GM23338 (cell line): ENCODE data around the gene CHRNA4. TPM values are rescaled to one million over a fixed set of nuclear protein-coding genes. Genes with fewer than 3 reads are reported as not detected.

Source experiments
- ATAC-seq: fragments of 200-7000 bp; cut with Tn5 transposase; 3 replicates; pipeline ENCODE4 v1.9.1; 2020
- DNase-seq: peaks from one replicate; pipeline ENCODE4 v3.0.0-alpha.2; 2015; ENCODE audit warnings: low spot score
- H2AFZ ChIP-seq: fragments of 200-600 bp; sonication (generic); 2 replicates; pipeline ENCODE4 v1.8.0; 2016; ENCODE audit warnings: antibody characterized with exemption, mild to moderate bottlenecking, moderate library complexity
- H3F3A ChIP-seq: fragments of 200-600 bp; sonication (generic); replicated peaks from 2 replicates; pipeline ENCODE4 v1.8.0; 2017; ENCODE audit warnings: antibody characterized with exemption, mixed run types, low read depth
- H3K27ac ChIP-seq: fragments of 200-600 bp; sonication (generic); 2 replicates; pipeline ENCODE4 v1.6.1; 2016; ENCODE audit warnings: low read depth
- H3K27me3 ChIP-seq: fragments of 200-600 bp; sonication (generic); 2 replicates; pipeline ENCODE4 v1.8.0; 2016; ENCODE audit warnings: mild to moderate bottlenecking, mixed run types, moderate library complexity; ENCODE audit not compliant: insufficient read depth
- H3K36me3 ChIP-seq: fragments of 200-600 bp; sonication (generic); 2 replicates; pipeline ENCODE4 v1.8.0; 2016; ENCODE audit warnings: mild to moderate bottlenecking; ENCODE audit not compliant: insufficient read depth
- H3K4me1 ChIP-seq: fragments of 200-600 bp; sonication (generic); 2 replicates; pipeline ENCODE4 v1.8.0; 2016; ENCODE audit warnings: mild to moderate bottlenecking, moderate library complexity; ENCODE audit not compliant: insufficient read depth
- H3K4me2 ChIP-seq: fragments of 200-600 bp; sonication (generic); 2 replicates; pipeline ENCODE4 v1.7.1; 2017; ENCODE audit warnings: mixed run types
- H3K4me3 ChIP-seq: fragments of 200-600 bp; sonication (generic); 2 replicates; pipeline ENCODE4 v1.6.1; 2016; ENCODE audit warnings: mixed run types
- H3K79me2 ChIP-seq: fragments of 200-600 bp; sonication (generic); replicated peaks from 2 replicates; pipeline ENCODE4 v1.8.0; 2017; ENCODE audit warnings: mild to moderate bottlenecking; ENCODE audit not compliant: insufficient read depth
- H3K9me2 ChIP-seq: fragments of 200-600 bp; sonication (generic); 2 replicates; pipeline ENCODE4 v1.8.0; 2017; ENCODE audit not compliant: insufficient read depth
- H4K20me1 ChIP-seq: fragments of 200-600 bp; sonication (generic); replicated peaks from 2 replicates; pipeline ENCODE4 v1.8.0; 2017; ENCODE audit warnings: mild to moderate bottlenecking; ENCODE audit not compliant: insufficient read depth
- H3K27ac Mint-ChIP-seq: 2 replicates; pipeline ENCODE4 v1.8.0; 2020; ENCODE audit warnings: inconsistent platforms, mild to moderate bottlenecking, moderate library complexity, mixed read lengths
- H3K27me3 Mint-ChIP-seq: 3 replicates; pipeline ENCODE4 v1.8.0; 2022; ENCODE audit warnings: low read depth, mild to moderate bottlenecking, moderate library complexity, mixed read lengths, inconsistent platforms; ENCODE audit not compliant: insufficient read depth, poor library complexity
- H3K36me3 Mint-ChIP-seq: 3 replicates; pipeline ENCODE4 v1.8.0; 2021; ENCODE audit warnings: low read depth, mild to moderate bottlenecking, inconsistent platforms, moderate library complexity, mixed read lengths
- H3K4me1 Mint-ChIP-seq: 3 replicates; pipeline ENCODE4 v1.8.0; 2020; ENCODE audit warnings: mild to moderate bottlenecking, inconsistent platforms, mixed read lengths
- H3K4me3 Mint-ChIP-seq: 3 replicates; pipeline ENCODE4 v1.8.0; 2021; ENCODE audit warnings: moderate library complexity, mild to moderate bottlenecking, inconsistent platforms, mixed read lengths
- H3K9me3 Mint-ChIP-seq: 3 replicates; pipeline ENCODE4 v1.8.0; 2020; ENCODE audit warnings: moderate library complexity, mild to moderate bottlenecking, inconsistent platforms, mixed read lengths
- CREB1 ChIP-seq: fragments of 250-450 bp; sonication (Bioruptor Pico); IDR thresholded peaks from 2 replicates; pipeline ENCODE4 v1.5.0; 2020; ENCODE audit warnings: low read depth, mild to moderate bottlenecking, moderate library complexity
- CTCF ChIP-seq, 2 experiments: fragments of 200-600 bp in 1 of 2; sonication (generic) in 1 of 2; conservative IDR thresholded peaks; 2 replicates each; pipeline versions ENCODE4 v1.5.1 to v1.6.1; 2016 to 2017; ENCODE audit warnings: antibody characterized with exemption in 2 of 2, low read depth in 2 of 2, mild to moderate bottlenecking in 2 of 2, moderate library complexity in 1 of 2
- EZH2phosphoT487 ChIP-seq: fragments of 200-600 bp; sonication (generic); IDR thresholded peaks from one replicate; pipeline ENCODE4 v1.8.1; 2018; ENCODE audit warnings: antibody characterized with exemption; ENCODE audit not compliant: unreplicated experiment
- JUNB ChIP-seq: IDR thresholded peaks from one replicate; pipeline ENCODE4 v1.6.1; 2016; ENCODE audit warnings: antibody characterized with exemption; ENCODE audit not compliant: unreplicated experiment
- NANOG ChIP-seq: IDR thresholded peaks from 2 replicates; pipeline ENCODE4 v1.6.1; 2016; ENCODE audit warnings: antibody characterized with exemption, borderline replicate concordance
- REST ChIP-seq: IDR thresholded peaks from one replicate; pipeline ENCODE4 v1.6.1; 2018; ENCODE audit warnings: antibody characterized with exemption; ENCODE audit not compliant: unreplicated experiment
- STAT1 ChIP-seq: IDR thresholded peaks from one replicate; pipeline ENCODE4 v1.6.1; 2016; ENCODE audit warnings: antibody characterized with exemption; ENCODE audit not compliant: unreplicated experiment
- polyA plus RNA-seq: library from polyadenylated mRNA; unstranded; fragments of >200 nt; fragmentation: Nextera tagmentation; extraction: Ambion mirVana; gene quantifications from 2 replicates; pipeline ENCODE4 v1.2.1, GENCODE V29; 2016
- total RNA-seq: library from RNA; depleted of rRNA; stranded (reverse); fragments of >200 nt; shearing (Covaris generic); gene quantifications from 2 replicates; pipeline ENCODE4 v1.2.3, GENCODE V29; 2014
- TF ChIP-seq, protein P1 (sequence below): fragments of 250-450 bp; sonication (Bioruptor Pico); IDR thresholded peaks from 2 replicates; pipeline ENCODE4 v1.5.0; 2020; ENCODE audit warnings: mild to moderate bottlenecking, moderate library complexity

The CHRNA4 gene
- total and polyA plus RNA-seq, 2 experiments from 2014 or later, result 2.7 to 3.9 TPM

- H3K4me1 ChIP-seq, result no peaks in the 10 kb centered on the region; the same call in 1 of the 2 replicates
- TF ChIP-seq NANOG, result no peak
- TF ChIP-seq CREB1 (CRISPR knock-in tag), result no peak
- TF ChIP-seq CTCF (conservative IDR thresholded peaks at IDR 0.05; ENCODE audit: low read depth in 2 of 2), result no peak
- TF ChIP-seq, protein P1, sequence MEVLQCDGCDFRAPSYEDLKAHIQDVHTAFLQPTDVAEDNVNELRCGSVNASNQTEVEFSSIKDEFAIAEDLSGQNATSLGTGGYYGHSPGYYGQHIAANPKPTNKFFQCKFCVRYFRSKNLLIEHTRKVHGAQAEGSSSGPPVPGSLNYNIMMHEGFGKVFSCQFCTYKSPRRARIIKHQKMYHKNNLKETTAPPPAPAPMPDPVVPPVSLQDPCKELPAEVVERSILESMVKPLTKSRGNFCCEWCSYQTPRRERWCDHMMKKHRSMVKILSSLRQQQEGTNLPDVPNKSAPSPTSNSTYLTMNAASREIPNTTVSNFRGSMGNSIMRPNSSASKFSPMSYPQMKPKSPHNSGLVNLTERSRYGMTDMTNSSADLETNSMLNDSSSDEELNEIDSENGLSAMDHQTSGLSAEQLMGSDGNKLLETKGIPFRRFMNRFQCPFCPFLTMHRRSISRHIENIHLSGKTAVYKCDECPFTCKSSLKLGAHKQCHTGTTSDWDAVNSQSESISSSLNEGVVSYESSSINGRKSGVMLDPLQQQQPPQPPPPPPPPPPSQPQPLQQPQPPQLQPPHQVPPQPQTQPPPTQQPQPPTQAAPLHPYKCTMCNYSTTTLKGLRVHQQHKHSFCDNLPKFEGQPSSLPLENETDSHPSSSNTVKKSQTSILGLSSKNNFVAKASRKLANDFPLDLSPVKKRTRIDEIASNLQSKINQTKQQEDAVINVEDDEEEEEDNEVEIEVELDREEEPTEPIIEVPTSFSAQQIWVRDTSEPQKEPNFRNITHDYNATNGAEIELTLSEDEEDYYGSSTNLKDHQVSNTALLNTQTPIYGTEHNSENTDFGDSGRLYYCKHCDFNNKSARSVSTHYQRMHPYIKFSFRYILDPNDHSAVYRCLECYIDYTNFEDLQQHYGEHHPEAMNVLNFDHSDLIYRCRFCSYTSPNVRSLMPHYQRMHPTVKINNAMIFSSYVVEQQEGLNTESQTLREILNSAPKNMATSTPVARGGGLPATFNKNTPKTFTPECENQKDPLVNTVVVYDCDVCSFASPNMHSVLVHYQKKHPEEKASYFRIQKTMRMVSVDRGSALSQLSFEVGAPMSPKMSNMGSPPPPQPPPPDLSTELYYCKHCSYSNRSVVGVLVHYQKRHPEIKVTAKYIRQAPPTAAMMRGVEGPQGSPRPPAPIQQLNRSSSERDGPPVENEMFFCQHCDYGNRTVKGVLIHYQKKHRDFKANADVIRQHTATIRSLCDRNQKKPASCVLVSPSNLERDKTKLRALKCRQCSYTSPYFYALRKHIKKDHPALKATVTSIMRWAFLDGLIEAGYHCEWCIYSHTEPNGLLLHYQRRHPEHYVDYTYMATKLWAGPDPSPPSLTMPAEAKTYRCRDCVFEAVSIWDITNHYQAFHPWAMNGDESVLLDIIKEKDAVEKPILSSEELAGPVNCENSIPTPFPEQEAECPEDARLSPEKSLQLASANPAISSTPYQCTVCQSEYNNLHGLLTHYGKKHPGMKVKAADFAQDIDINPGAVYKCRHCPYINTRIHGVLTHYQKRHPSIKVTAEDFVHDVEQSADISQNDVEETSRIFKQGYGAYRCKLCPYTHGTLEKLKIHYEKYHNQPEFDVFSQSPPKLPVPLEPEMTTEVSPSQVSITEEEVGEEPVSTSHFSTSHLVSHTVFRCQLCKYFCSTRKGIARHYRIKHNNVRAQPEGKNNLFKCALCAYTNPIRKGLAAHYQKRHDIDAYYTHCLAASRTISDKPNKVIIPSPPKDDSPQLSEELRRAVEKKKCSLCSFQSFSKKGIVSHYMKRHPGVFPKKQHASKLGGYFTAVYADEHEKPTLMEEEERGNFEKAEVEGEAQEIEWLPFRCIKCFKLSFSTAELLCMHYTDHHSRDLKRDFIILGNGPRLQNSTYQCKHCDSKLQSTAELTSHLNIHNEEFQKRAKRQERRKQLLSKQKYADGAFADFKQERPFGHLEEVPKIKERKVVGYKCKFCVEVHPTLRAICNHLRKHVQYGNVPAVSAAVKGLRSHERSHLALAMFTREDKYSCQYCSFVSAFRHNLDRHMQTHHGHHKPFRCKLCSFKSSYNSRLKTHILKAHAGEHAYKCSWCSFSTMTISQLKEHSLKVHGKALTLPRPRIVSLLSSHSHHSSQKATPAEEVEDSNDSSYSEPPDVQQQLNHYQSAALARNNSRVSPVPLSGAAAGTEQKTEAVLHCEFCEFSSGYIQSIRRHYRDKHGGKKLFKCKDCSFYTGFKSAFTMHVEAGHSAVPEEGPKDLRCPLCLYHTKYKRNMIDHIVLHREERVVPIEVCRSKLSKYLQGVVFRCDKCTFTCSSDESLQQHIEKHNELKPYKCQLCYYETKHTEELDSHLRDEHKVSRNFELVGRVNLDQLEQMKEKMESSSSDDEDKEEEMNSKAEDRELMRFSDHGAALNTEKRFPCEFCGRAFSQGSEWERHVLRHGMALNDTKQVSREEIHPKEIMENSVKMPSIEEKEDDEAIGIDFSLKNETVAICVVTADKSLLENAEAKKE (CRISPR knock-in tag), result no peak
- no peak for TF ChIP-seq STAT1
- TF ChIP-seq REST, result no peak
- TF ChIP-seq EZH2phosphoT487, result no peak
- TF ChIP-seq JUNB, result no peak
- Mint-ChIP-seq H3K4me3 (no peak overlapping the region), H3K4me1 (peaks cover 4% of the 10 kb centered on the region; the same call in 1 of the 3 replicates), H3K27ac (no peak overlapping the region), H3K36me3 (peaks cover 22% of the 10 kb centered on the region), H3K9me3 (peaks cover 25% of the 10 kb centered on the region), H3K27me3 (peaks cover 28% of the 10 kb centered on the region)
- ATAC-seq, result no peak
- H3K36me3 ChIP-seq, result no peaks in the 10 kb centered on the region
- H3K9me2 ChIP-seq, result peaks cover 3% of the 10 kb centered on the region; the same call in 1 of the 2 replicates
- no peaks in the 10 kb centered on the region for H4K20me1 ChIP-seq
- no peak for DNase-seq
- H3K4me3 ChIP-seq, result no peak overlapping the region
- H3K27ac ChIP-seq, result no peak overlapping the region
- no peaks in the 10 kb centered on the region for H3K79me2 ChIP-seq
- no peak overlapping the region for H3K4me2 ChIP-seq
- no peaks in the 10 kb centered on the region for H3K27me3 ChIP-seq
- H3F3A ChIP-seq, result no peaks in the 10 kb centered on the region
- no peak overlapping the region for H2AFZ ChIP-seq
These were observed 29.3 kb downstream of the CHRNA4 start for GRCh38 chr20:63331741-63332400.
